HUES6 (cell line): ENCODE data around the gene DGKI.

Experiments
- H3K27ac ChIP-seq: 2 replicates; pipeline ENCODE4 v1.7.0; 2013; ENCODE audit warnings: low read depth, mild to moderate bottlenecking, low read length, inconsistent platforms
- H3K27me3 ChIP-seq: 2 replicates; pipeline ENCODE4 v1.6.1; 2013; ENCODE audit warnings: low read length; ENCODE audit not compliant: control insufficient read depth, insufficient read depth
- H3K36me3 ChIP-seq: 2 replicates; pipeline ENCODE4 v1.6.1; 2013; ENCODE audit warnings: low read length; ENCODE audit not compliant: control insufficient read depth, insufficient read depth
- H3K4me1 ChIP-seq: 2 replicates; pipeline ENCODE4 v1.6.1; 2013; ENCODE audit warnings: low read length; ENCODE audit not compliant: control insufficient read depth, insufficient read depth
- H3K4me3 ChIP-seq: 2 replicates; pipeline ENCODE4 v1.5.1; 2013; ENCODE audit warnings: low read depth, low read length
- H3K9ac ChIP-seq: one replicate; pipeline ENCODE4 v1.6.1; 2013; ENCODE audit warnings: mild to moderate bottlenecking, low read length
- H3K9me3 ChIP-seq: 2 replicates; pipeline ENCODE4 v1.6.1; 2013; ENCODE audit warnings: low read depth, low read length; ENCODE audit not compliant: control insufficient read depth, insufficient read depth

DGKI gene

DNA sequence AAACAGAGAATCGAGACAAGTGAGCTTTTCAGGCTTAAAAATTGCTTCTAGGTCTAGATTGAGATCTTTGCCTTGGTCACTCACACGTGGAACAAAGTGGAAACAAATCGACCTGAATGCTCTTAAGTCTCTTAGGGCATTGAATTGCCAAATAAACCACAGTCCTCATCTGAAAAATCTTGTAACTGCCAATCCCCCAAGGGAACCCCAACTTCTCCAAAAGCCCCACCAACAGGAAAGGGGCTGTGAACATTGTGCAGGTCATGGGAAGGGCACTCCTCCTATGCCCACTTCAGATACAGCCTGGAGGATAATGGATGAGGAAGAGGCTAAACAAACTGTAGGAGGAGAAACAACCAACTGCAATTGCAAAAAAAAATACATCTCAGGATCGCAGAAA is 91.3 kb downstream of the DGKI start:
- H3K27ac ChIP-seq = no peak overlapping the region
- no peak overlapping the region for H3K9ac ChIP-seq
- no peaks in the 10 kb centered on the region for H3K9me3 ChIP-seq
- no peak overlapping the region for H3K4me3 ChIP-seq
- H3K27me3 ChIP-seq = no peaks in the 10 kb centered on the region
- peaks cover 28% of the 10 kb centered on the region for H3K4me1 ChIP-seq
- no peaks in the 10 kb centered on the region for H3K36me3 ChIP-seq

DNA sequence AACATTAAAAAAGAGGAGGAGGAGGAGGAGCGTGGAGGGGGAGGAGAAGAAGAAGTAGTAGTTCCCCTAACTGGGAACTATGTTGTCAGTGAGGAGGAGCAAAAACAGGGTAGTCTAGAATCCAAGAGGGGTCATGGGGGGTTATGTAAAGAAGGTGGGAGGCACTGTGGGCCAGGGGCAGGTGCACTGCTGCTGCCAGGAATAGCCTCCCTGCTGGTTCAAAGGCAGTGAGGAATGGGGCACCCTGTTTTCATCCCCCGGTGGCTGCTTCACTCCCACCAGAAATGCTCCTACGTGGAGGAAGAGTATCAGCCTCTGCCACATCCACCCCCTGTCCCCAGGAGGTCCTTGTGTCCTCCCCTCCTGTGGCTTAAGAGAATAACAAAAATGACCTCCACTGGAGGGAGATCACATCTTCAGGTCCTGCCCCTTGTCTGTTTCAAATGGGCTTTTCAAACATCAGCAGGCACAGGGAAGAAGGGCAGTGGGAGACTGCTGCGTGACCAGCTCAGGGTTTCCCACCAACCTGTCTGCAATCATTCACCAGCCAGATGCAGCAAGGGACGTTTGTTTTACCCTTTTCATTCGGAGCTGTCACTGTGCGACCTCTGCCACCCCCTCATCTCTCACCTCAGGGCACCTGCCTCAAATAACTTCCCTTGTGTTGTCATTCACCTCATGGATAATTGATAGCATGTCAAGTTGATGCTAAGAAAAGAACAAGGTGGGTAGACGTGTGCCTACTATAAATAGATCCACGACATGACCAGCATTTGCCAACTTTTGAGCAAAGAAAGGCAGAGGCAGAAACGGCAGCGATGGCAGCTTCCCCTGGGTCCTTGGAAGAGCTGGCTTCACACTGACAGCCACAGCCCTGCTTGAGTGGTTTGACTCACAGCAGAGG is 92.6 kb downstream of the DGKI start:
- Histone ChIP-seq H3K9ac (no peak overlapping the region), H3K4me3 (peak overlapping the region; percentile 33), H3K4me1 (peaks cover 28% of the 10 kb centered on the region), H3K27me3 (no peaks in the 10 kb centered on the region), H3K9me3 (no peaks in the 10 kb centered on the region), H3K36me3 (no peaks in the 10 kb centered on the region), H3K27ac (no peak overlapping the region)

DNA sequence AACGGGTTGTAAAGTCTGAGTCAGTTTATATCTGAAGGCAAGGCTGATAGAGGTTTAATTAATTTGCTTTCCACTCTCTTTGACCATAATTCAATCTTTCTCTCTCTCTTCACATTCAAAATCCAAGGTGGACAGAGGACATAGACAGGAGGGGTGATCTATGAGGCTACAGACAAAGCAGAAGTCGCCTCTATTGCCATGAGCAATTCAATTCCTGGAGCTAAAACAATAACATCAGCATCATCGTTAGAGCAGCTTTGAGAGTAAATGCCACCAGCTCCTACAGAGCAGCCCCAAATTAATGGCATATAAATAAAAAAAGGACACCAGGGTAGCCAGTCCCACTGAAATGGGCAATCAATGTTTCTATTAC is 93.2 kb downstream of the DGKI start:
- no peak overlapping the region for H3K4me3 ChIP-seq
- no peak overlapping the region for H3K9ac ChIP-seq
- H3K4me1 ChIP-seq = peaks cover 33% of the 10 kb centered on the region
- no peaks in the 10 kb centered on the region for H3K36me3 ChIP-seq
- H3K9me3 ChIP-seq = no peaks in the 10 kb centered on the region
- no peak overlapping the region for H3K27ac ChIP-seq
- H3K27me3 ChIP-seq = no peaks in the 10 kb centered on the region

DNA sequence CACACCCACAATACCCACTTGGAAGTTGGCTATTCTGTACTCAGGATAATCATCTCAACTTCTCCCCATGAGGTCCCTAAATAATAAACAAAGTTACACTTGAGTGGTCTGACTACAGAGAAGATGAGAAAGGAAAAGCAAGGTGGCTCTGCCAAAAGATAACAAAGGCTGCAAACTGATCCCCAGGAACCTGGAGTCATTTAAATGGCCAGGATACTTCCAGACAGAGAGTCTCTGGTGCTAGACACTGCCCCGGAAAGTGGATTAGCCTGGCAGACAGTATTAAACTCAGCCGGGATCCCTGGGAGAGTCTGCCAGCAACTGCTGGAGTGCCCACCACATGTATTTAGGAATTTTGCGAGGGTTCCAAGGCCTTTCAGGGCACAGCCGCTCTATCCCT is 93.7 kb downstream of the DGKI start:
- no peak overlapping the region for H3K27ac ChIP-seq
- H3K9ac ChIP-seq = no peak overlapping the region
- no peaks in the 10 kb centered on the region for H3K36me3 ChIP-seq
- peaks cover 38% of the 10 kb centered on the region for H3K4me1 ChIP-seq
- no peaks in the 10 kb centered on the region for H3K9me3 ChIP-seq
- H3K27me3 ChIP-seq = no peaks in the 10 kb centered on the region
- H3K4me3 ChIP-seq = no peak overlapping the region

DNA sequence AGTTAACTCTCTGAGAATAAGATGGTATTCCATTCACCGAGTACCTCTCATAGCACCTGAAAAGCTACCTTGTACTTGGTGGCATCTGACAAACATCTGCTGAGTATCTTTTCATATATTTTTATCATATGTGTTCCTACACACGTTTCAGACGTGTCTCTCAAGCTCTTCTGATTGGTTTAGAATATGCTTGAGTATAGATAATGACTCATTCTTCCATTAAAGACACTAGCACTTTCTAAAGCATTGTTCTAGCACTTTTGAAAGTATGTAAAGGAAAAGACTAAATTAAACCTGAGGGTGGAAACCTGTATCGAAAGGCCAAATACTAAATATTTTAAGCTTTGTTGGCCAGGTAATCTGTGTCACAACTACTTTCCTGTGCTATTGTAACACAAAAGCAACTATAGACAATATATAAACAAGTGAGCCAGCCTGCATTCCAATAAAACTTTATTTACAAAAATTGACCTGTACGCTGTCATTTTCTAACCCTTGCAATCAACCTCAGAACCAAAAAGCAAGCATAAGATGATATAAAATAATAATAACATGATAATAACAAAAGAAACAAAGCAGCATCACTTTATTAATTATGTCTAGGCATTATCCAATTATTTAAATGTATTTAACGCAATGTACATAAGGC is 95.3 kb downstream of the DGKI start:
- no peaks in the 10 kb centered on the region for H3K9me3 ChIP-seq
- peaks cover 53% of the 10 kb centered on the region for H3K4me1 ChIP-seq
- H3K27me3 ChIP-seq = no peaks in the 10 kb centered on the region
- no peaks in the 10 kb centered on the region for H3K36me3 ChIP-seq
- no peak overlapping the region for H3K4me3 ChIP-seq
- no peak overlapping the region for H3K27ac ChIP-seq
- no peak overlapping the region for H3K9ac ChIP-seq

DNA sequence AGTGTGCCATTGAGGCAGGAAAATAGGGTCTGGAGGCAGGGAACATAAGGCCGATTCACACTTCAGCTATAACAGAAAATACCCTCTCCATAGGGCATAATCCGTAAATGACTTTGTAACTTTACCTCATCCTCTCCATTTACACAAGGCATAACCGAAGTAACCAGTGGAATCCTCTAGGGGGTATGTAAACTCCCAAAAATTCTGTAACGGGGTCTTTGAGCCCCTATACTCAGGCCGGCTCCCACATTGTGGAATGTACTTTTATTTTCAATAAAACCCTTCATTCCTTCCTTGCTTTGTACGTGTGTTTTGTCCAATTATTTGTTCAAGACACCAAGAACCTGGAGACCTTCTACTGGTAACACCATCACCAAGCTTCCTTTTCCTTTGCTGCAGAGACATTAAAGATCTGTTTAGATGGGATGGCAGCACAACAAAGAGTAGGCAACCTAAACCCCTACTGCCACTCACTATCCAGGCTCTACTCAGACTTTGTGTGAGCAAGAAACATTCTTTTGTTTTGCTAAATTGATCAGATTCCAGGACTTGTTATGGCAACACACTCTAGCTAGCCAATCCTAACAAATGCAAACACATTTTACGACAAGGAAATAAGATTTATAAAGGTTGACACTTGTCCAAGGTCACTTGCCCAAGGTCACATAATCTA is 99.3 kb downstream of the DGKI start:
- no peaks in the 10 kb centered on the region for H3K36me3 ChIP-seq
- H3K4me1 ChIP-seq = peaks cover 35% of the 10 kb centered on the region
- H3K27ac ChIP-seq = peak overlapping the region; percentile 74
- H3K9me3 ChIP-seq = peaks cover 7% of the 10 kb centered on the region
- no peaks in the 10 kb centered on the region for H3K27me3 ChIP-seq
- peak overlapping the region; percentile 27 for H3K4me3 ChIP-seq
- peak overlapping the region; percentile 3 for H3K9ac ChIP-seq

DNA sequence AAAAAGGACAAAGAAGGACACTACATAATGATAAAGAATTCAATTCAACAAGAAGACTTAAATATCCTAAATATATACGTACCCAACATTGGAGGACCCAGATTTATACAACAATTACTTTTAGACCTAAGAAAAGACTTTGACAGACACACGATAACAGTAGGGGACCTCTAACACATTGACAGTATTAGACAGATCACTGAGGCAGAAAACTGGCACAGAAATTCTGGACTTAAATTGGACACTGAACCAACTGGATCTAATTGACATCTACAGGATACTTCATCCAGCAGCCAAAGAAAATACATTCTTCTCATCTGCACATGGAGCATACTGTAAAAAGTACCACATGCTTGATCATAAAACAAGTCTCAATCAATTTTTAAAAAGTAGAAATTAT is 103.8 kb downstream of the DGKI start:
- H3K9ac ChIP-seq = no peak overlapping the region
- H3K4me1 ChIP-seq = peaks cover 26% of the 10 kb centered on the region
- no peak overlapping the region for H3K27ac ChIP-seq
- no peak overlapping the region for H3K4me3 ChIP-seq
- H3K27me3 ChIP-seq = no peaks in the 10 kb centered on the region
- peaks cover 7% of the 10 kb centered on the region for H3K9me3 ChIP-seq
- no peaks in the 10 kb centered on the region for H3K36me3 ChIP-seq

DNA sequence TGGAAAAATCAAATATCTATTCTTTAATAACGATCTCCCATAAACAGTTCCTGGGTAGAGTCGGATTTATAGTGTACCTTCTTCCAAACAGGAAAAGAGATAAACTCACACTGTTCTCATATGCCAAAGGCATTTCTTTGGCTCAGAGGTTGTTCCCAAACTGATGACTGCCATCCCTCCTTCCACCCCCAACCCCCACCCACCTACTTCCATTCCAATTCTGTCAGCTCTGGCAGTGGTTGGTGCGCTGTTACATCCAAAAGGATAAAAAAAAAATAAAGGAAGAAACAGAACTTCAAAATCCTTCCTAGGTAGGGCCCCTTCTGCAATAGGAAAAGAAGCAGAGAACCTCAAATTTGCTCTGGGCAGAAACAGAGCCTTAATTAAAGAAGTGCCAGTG is 104.7 kb downstream of the DGKI start:
- H3K27ac ChIP-seq = no peak overlapping the region
- H3K4me3 ChIP-seq = no peak overlapping the region
- H3K36me3 ChIP-seq = no peaks in the 10 kb centered on the region
- H3K4me1 ChIP-seq = peaks cover 16% of the 10 kb centered on the region
- no peak overlapping the region for H3K9ac ChIP-seq
- H3K9me3 ChIP-seq = peaks cover 7% of the 10 kb centered on the region
- H3K27me3 ChIP-seq = no peaks in the 10 kb centered on the region

DNA sequence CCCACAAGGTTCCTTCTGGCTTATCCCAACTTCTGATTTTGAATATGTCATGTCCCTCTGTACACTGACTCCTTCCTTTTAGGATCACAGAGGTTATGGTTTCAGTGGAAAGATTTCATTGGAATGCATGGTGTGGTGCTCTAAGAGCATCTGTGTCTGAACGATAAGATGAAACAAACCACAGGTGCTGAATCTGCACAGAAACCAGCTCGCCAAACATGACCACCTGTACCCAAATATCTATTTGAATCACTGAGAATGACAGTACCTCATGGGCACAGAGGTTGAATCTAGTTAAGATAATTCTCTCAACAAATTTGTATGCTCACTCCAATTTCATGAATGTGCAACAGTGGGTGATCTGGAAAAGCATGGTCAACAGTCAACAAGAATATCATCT is 105.3 kb downstream of the DGKI start:
- peaks cover 10% of the 10 kb centered on the region for H3K4me1 ChIP-seq
- H3K27ac ChIP-seq = no peak overlapping the region
- H3K27me3 ChIP-seq = no peaks in the 10 kb centered on the region
- no peak overlapping the region for H3K9ac ChIP-seq
- H3K4me3 ChIP-seq = no peak overlapping the region
- peaks cover 7% of the 10 kb centered on the region for H3K9me3 ChIP-seq
- no peaks in the 10 kb centered on the region for H3K36me3 ChIP-seq

DNA sequence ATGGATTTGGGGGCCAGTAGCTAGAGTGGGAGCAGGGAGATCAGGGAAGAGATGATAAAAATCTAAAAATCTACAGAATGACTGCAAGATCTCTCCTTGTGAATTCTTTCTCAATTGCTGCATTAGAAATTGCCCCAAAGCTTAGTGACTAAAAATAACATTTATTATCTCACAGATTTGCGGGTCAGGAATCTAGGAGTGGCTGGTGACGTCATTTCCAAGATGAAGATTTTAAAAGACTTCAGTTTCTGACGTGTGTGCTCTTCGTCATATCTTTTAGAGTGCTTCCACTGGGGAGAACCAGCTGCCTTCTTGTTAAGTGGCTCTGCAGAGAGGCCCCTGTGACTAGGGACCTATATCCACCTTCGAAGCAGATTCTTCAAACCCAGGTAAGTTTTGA is 112.6 kb downstream of the DGKI start:
- no peak overlapping the region for H3K9ac ChIP-seq
- H3K4me1 ChIP-seq = no peaks in the 10 kb centered on the region
- H3K4me3 ChIP-seq = no peak overlapping the region
- H3K9me3 ChIP-seq = no peaks in the 10 kb centered on the region
- H3K27ac ChIP-seq = no peak overlapping the region
- no peaks in the 10 kb centered on the region for H3K27me3 ChIP-seq
- no peaks in the 10 kb centered on the region for H3K36me3 ChIP-seq

DNA sequence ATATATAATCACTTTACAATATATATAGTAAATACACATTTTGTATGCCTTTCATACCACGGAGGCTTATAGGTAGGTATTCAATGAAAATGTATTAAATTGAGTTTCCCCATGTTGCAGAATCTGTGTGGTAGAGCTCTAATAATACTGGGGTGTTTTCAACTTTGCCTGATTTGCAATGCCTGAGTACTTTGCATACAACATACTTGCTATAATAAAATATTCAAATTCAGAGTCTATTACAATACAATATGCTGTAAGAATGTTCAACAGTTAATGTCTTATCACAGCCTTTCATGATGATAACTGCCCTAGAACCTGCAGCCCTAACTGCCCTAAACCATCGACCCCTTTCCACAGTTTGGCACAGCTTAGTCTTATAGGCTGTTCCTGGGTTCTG is 114.6 kb downstream of the DGKI start:
- H3K9me3 ChIP-seq = no peaks in the 10 kb centered on the region
- no peak overlapping the region for H3K4me3 ChIP-seq
- no peaks in the 10 kb centered on the region for H3K4me1 ChIP-seq
- no peak overlapping the region for H3K27ac ChIP-seq
- H3K36me3 ChIP-seq = no peaks in the 10 kb centered on the region
- H3K9ac ChIP-seq = no peak overlapping the region
- no peaks in the 10 kb centered on the region for H3K27me3 ChIP-seq
